AG09309 (cell line): ENCODE data around the gene NAB2.

Experiments used
- DNase-seq: peaks from one replicate; pipeline ENCODE4 v3.0.0-alpha.2; 2010; ENCODE audit warnings: low read depth
- H3K4me3 ChIP-seq: 2 replicates; pipeline ENCODE4 v1.5.1; 2011; ENCODE audit warnings: mild to moderate bottlenecking, low read depth, low read length, moderate library complexity; ENCODE audit not compliant: control insufficient read depth
- TF ChIP-seq, protein P1 (sequence below): IDR thresholded peaks from 2 replicates; pipeline ENCODE4 v1.5.1; 2011; ENCODE audit warnings: mild to moderate bottlenecking, low read depth, low read length, inconsistent platforms; ENCODE audit not compliant: insufficient read depth, control insufficient read depth; ENCODE audit errors: missing control alignments

NAB2 gene

DNA sequence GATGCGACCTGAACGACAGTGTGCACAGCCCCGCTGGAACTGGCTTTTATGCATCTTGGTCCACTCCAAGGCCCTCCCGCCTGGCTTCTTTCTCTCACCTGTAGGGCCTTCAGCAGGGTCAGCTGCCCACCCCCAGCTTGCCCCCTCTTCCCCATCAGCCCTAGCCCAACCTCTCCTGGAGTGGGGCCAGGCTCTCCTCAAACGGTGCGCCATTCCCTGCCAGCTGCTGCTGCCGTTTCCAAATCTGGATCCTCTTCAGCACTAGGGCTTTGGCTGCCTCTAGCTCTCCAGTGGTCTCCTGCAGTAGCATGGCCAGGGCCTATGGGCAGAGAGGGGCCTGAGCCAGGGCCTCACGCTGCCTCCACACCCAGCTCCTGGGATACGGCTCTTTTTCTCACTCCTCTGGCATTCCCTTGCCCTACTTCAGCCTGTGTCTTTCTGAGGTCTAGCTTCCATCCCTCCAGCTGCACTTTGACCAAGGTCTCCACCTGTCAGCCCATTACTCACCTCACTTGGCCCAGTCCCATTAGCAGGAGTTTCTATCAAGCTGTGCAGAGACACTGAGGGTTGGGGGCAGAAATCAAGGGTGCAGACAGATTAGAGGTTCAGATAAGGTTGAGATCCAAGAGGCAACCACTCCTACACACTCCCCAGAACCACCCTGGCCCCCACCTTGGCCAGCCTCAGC is 17.3 kb downstream of the NAB2 start:
- TF ChIP-seq, protein P1, sequence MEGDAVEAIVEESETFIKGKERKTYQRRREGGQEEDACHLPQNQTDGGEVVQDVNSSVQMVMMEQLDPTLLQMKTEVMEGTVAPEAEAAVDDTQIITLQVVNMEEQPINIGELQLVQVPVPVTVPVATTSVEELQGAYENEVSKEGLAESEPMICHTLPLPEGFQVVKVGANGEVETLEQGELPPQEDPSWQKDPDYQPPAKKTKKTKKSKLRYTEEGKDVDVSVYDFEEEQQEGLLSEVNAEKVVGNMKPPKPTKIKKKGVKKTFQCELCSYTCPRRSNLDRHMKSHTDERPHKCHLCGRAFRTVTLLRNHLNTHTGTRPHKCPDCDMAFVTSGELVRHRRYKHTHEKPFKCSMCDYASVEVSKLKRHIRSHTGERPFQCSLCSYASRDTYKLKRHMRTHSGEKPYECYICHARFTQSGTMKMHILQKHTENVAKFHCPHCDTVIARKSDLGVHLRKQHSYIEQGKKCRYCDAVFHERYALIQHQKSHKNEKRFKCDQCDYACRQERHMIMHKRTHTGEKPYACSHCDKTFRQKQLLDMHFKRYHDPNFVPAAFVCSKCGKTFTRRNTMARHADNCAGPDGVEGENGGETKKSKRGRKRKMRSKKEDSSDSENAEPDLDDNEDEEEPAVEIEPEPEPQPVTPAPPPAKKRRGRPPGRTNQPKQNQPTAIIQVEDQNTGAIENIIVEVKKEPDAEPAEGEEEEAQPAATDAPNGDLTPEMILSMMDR = no peak
- H3K4me3 ChIP-seq = no peak overlapping the region
- DNase-seq = no peak

DNA sequence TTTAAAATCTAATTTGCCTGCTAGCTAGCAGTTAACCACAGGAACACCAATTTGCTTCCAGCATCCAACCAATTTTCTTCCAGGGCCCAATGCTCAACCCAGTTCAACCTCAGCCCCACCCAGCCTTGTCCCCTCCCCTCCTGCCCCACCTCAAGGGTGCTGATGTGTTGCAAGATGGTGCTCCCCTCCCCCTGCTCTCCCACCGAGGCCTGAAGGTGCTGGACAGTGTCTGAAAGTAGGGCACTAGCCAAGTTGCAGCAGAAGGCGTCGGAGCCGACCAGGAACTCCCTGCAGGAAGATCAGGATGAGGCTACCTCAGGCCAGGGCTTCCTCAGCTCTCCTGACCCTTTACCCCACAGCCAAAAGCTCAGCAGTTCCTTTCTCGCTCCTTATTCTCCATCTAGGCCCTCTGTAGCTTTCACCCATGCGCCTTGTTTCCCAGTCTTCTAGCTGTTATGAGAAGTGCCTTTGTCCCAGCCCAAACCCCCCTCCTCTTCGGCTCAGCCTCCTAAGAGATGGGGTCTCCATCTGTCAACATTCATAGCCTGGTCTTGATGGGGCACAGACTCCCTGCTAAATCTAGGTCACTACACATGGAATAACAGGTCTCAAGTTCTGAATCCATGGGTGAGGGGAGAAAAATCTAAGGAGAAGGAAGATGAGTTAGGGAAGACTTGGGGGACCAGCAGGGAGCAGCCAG is 18.7 kb downstream of the NAB2 start:
- no peak for DNase-seq
- TF ChIP-seq, protein P1 = no peak
- H3K4me3 ChIP-seq = no peak overlapping the region

DNA sequence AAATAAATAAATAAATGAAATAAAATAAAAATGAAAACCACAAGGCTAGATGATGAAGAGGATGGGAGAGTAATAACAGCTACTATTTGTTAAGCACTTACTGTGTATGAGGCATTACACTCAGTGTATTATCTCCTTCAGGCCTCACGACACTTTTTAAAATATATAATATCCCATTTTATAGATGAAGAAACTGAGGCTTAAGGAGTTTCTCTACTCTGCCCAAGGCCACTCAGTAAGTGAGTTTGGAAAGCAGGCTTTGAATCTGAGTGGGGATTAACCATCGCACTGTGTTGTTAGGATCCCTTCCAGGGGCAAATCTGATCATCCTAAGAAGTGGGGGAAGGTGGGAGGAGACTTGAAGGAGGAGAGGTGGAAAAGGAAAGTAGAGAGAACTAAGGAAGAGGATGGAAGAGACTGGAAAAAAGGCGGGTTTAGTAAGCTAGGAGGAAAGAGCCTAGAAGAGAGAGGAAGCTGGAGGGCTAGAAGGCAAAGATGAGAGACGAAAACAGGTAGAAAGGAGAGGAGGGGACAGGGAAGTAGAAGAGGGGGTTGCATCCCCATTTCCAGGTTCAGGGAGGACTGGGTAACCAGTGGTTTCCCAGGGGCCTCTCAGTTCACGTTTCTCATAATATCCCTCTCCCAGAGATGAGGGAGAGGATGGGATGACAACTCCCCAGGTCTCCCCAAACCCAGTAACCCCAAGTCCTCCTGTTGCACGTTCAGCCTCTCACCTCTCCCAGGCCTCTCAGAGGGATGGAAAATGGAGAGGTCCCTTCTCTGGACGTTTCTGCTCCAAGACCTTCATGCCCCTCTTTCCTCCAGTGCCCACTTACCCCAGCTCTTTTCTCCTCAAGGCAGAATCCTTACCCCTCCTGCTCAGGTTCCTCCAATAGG is 20.5 kb downstream of the NAB2 start:
- DNase-seq = no peak
- peak overlapping the region; percentile 86 for H3K4me3 ChIP-seq
- TF ChIP-seq, protein P1 = no peak

DNA sequence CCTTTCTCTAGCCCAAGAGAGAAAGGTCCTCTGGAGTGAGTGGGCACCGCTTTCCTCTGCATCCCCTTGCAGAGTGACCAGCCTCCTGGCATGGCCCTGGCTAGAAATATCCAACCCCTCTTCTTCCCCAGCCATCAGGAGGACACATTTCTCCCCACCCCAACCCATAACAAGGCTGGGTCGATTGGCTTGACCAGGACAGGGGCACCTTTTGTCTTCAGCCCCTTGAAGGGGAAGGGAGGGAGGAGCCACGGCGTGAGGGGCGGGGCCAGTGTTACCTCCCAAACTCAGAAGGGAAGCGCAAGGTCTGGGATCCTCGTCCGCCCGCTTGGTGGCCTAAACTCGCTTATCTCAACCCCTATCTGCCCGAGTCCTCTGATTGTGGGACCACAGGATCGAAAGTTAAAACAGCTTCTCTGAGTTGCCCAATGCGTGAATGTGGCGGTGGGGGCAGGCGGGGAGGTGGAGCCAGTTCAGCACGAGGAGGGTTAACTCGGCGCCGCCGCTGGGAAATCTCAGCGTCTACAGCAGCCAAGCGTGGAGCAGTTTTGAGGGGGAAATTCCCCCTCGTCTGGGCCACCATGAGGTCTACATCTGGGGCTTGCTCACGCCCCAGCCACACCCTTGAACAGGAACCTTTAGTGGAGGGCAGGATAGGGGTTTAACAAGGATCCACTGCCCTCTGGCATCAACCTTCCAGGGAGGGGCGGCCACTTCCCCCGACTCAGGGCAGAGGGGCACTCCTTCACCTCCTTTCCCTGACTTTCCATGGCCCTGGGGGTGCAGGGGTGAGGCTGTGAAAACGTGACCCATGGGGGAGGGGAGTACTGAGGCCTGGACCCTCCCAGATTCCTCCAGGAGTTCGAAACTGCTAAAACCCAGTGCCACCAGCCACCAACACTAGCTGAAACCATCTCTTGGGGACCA is 21.5 kb downstream of the NAB2 start:
- TF ChIP-seq, protein P1 = no peak
- H3K4me3 ChIP-seq = peak overlapping the region; percentile 86
- DNase-seq = no peak

DNA sequence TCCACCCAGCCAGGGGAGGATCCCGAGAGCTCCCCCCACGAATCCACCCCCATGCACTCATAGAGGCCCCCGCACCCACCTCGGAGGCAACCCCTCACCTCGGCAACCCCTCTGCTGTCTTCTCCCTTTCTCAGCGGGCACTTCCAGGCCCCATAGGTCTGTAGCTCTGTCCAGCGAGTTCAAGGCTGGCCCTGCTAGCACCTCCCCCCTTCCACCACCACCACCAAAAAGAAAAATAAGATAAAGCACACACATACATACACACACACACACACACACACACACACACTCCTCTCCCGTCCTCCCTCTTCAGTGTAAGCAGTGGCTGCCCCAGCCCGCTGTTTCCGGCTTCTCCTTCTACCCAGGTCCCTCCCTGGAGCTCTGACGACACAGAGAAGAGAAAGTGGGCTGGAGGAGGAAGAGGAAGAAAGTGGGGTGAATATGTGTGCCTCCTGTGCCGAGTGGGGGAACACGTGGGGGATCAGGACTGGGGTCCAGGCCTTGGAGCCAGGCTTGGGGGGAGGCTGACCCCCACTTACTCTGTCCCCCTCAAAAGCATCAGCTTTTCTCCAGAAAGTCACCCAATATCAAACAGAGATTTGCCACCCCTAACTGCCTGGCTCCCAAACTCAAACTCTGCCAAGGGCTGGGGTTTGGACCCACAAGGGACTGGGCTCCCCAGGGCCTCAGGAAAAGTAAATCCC is 22.3 kb downstream of the NAB2 start, which contains the start of gene STAT6:
Gene STAT6 (minus strand): TSS at position 332 of the 704 bp plus-strand sequence. CDS start 3,084 bp downstream, outside the sequence.
- peak within 1 kb of the TSS; percentile 86 for H3K4me3 ChIP-seq
- TF ChIP-seq, protein P1 = no peak
- peak; percentile 67 for DNase-seq
